ENCODE data around the gene PLEKHF1.

The PLEKHF1 gene

DNA sequence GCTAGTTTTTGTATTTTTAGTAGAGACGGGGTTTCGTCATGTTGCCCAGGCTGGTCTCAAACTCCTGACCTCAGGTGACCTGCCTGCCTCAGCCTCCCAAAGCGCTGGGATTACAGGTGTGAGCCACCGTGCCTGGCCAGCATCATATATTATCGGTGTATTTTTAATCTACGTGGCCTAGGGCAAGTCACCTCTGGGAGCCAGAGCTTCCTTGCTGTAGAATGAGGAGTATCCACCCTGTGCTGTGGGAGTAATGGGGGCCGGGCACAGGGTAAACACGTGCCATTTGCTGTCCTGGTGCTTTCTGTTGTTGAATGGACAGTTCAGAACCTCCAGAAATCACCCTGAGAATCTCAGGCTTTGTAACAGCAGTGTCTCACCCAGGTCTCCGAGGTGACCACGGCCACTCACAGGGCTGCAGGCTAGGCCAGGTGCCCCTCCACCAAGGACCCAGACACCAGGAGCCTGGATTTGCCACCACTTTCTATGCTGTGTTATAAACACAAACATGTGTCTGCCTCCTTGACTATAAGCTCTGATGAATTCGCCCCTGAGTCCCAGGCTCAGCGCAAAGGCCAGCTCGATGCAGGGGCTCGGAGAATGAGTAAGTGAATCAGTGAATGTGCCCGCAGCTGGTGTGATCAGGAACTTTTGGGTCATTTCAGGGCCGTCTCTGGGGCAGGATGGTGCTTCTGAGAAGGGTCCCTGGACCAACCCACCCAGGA, 36.4 kb upstream of the PLEKHF1 start:
- no peaks in the 10 kb centered on the region for H3K27me3 ChIP-seq (ENCODE audit: insufficient read depth, poor library complexity, severe bottlenecking)
- DNase-seq (ENCODE audit: low read depth in 1 of 2, low spot score in 1 of 2) = no peak
- TF ChIP-seq REST (IDR thresholded peaks at IDR 0.05; ENCODE audit: insufficient replicate concordance, low read depth) = no peak
- no peak for TF ChIP-seq SPI1 (IDR thresholded peaks at IDR 0.05; ENCODE audit: borderline replicate concordance, low read depth)
- TF ChIP-seq CTCF (IDR thresholded peaks at IDR 0.05; ENCODE audit: insufficient read depth, low read length) = no peak
- TF ChIP-seq POLR2AphosphoS5 (IDR thresholded peaks at IDR 0.05; ENCODE audit: low read depth) = no peak
- no peak for TF ChIP-seq GABPA (IDR thresholded peaks at IDR 0.05; ENCODE audit: low read depth)

DNA sequence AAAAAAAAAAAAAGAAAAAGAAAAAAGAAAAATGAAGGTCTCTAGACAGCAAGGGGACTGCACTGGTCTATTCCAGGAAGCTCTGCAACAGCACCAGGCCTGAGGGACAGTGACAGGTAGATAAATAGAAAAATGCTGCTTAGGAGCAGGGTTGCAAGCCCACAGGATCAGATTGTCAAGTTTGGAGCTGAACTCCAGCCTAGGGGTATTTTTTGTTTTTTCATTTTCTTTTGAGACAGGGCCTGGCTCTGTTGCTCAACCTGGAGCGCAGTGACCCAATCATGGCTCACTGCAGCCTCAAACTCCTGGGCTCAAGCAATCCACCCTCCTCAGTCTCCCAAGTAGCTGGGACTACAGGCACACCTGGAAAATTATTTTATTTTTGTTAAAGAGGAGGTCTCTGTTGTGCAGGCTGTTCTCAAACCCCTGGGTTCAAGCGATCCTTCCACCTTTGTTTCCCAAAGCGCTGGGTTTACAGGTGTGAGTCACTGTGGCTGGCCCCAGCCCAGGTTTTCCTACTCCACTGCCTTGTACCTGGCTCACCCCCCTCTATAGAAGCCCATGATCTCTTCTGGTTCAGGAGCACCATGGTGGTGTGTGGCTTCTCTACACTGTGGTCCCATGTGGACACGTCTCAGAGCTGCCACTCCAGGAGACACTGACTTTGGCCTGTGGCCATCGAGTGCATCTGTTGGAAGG, 35.3 kb upstream of the PLEKHF1 start:
- no peak for DNase-seq (ENCODE audit: low read depth in 1 of 2, low spot score in 1 of 2)
- no peaks in the 10 kb centered on the region for H3K27me3 ChIP-seq (ENCODE audit: insufficient read depth, poor library complexity, severe bottlenecking)
- TF ChIP-seq CTCF (IDR thresholded peaks at IDR 0.05; ENCODE audit: insufficient read depth, low read length) = no peak
- TF ChIP-seq GABPA (IDR thresholded peaks at IDR 0.05; ENCODE audit: low read depth) = no peak
- H3K27ac ChIP-seq (replicated peaks) = no peak overlapping the region
- H3K4me3 ChIP-seq (replicated peaks; ENCODE audit: insufficient read depth, low read length) = no peak overlapping the region

More for the DNA sequence above, 36.4 kb upstream of the PLEKHF1 start:
- Histone ChIP-seq H3K4me3 (replicated peaks; ENCODE audit: insufficient read depth, low read length) (no peak overlapping the region), H3K27ac (replicated peaks) (no peak overlapping the region)

- H3K27ac ChIP-seq (replicated peaks) = no peak overlapping the region
- no peak for DNase-seq (ENCODE audit: low read depth in 1 of 2, low spot score in 1 of 2)
- no peaks in the 10 kb centered on the region for H3K27me3 ChIP-seq (ENCODE audit: insufficient read depth, poor library complexity, severe bottlenecking)
- TF ChIP-seq GABPA (IDR thresholded peaks at IDR 0.05; ENCODE audit: low read depth) (no peak), SPI1 (IDR thresholded peaks at IDR 0.05; ENCODE audit: borderline replicate concordance, low read depth) (no peak), CTCF (IDR thresholded peaks at IDR 0.05; ENCODE audit: insufficient read depth, low read length) (no peak), POLR2AphosphoS5 (IDR thresholded peaks at IDR 0.05; ENCODE audit: low read depth) (no peak), REST (IDR thresholded peaks at IDR 0.05; ENCODE audit: insufficient replicate concordance, low read depth) (no peak)
- H3K4me3 ChIP-seq (replicated peaks; ENCODE audit: insufficient read depth, low read length) = no peak overlapping the region
Observed at GRCh38 chr19:29630655-29631054, 34.6 kb upstream of the PLEKHF1 start.
